ENCODE data around the gene MAMDC2. TPM values are rescaled to one million over a fixed set of nuclear protein-coding genes. Genes with fewer than 3 reads are reported as not detected.

Gene MAMDC2
- total RNA-seq, 3 donors from 2014 or later (not counting 1 experiment from before 2014, with no cell fraction given): 0.10 to 0.32 TPM; not detected in 1

DNA sequence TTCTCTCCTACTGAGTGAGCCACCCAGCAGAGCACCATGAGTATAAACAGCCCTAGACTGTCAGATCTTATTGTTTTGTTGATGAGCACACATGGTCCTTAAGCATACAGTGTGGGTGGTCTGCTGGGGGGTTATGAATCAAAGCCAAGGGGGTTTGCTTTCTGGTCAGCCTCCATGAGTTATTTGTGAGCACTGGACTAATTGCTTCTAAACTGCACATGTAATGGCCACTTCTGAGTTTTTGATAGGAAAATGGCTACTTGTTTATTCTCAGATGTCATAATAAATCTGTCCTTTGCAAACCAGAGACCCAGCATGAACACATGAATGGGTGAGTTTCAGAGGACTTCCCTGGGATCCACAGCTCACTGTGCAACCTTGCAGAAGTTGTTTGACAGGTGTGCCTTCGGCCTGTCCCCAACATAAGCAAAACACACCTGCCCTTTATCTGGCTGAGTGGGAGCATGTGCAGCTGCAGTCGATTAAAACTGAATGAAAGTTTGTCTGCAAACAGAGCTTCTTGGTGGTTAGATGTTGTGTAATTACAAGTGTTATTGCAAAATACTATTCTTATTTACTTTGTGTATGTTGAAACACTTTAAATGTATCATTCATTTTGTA lies 35.9 kb downstream of the MAMDC2 start:
- Histone ChIP-seq H3K27ac (ENCODE audit: low read length) (no peak overlapping the region), H3K4me1 (ENCODE audit: control insufficient read depth, insufficient read depth, low read length) (no peaks in the 10 kb centered on the region), H3K27me3 (ENCODE audit: control insufficient read depth, insufficient read depth, low read length) (no peaks in the 10 kb centered on the region), H3K36me3 (ENCODE audit: control insufficient read depth, insufficient read depth, low read length) (no peaks in the 10 kb centered on the region), H3K4me3 (ENCODE audit: low read length) (no peak overlapping the region), H3K9me3 (ENCODE audit: control insufficient read depth, insufficient read depth, low read length) (no peaks in the 10 kb centered on the region)
- ATAC-seq (no peak), DNase-seq (no peak)
- H3K4me3 Mint-ChIP-seq: no peak overlapping the region
- H3K36me3 Mint-ChIP-seq: no peaks in the 10 kb centered on the region
- 91% methylated on average over 1 of the region's 2 CpGs for WGBS (ENCODE audit: insufficient coverage)
- H3K4me1 Mint-ChIP-seq: peaks cover 0 to 5% of the 10 kb centered on the region in 2 donors
- H3K27me3 Mint-ChIP-seq (ENCODE audit: low read depth in 2 of 2): peaks cover 6 to 7% of the 10 kb centered on the region in 2 donors
- TF ChIP-seq, protein P1, sequence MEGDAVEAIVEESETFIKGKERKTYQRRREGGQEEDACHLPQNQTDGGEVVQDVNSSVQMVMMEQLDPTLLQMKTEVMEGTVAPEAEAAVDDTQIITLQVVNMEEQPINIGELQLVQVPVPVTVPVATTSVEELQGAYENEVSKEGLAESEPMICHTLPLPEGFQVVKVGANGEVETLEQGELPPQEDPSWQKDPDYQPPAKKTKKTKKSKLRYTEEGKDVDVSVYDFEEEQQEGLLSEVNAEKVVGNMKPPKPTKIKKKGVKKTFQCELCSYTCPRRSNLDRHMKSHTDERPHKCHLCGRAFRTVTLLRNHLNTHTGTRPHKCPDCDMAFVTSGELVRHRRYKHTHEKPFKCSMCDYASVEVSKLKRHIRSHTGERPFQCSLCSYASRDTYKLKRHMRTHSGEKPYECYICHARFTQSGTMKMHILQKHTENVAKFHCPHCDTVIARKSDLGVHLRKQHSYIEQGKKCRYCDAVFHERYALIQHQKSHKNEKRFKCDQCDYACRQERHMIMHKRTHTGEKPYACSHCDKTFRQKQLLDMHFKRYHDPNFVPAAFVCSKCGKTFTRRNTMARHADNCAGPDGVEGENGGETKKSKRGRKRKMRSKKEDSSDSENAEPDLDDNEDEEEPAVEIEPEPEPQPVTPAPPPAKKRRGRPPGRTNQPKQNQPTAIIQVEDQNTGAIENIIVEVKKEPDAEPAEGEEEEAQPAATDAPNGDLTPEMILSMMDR (IDR thresholded peaks at IDR 0.05): no peak
- H3K9me3 Mint-ChIP-seq: no peaks in the 10 kb centered on the region
- H3K27ac Mint-ChIP-seq: no peak overlapping the region
- intact Hi-C loops (cut with micrococcal nuclease): no loop called here

DNA sequence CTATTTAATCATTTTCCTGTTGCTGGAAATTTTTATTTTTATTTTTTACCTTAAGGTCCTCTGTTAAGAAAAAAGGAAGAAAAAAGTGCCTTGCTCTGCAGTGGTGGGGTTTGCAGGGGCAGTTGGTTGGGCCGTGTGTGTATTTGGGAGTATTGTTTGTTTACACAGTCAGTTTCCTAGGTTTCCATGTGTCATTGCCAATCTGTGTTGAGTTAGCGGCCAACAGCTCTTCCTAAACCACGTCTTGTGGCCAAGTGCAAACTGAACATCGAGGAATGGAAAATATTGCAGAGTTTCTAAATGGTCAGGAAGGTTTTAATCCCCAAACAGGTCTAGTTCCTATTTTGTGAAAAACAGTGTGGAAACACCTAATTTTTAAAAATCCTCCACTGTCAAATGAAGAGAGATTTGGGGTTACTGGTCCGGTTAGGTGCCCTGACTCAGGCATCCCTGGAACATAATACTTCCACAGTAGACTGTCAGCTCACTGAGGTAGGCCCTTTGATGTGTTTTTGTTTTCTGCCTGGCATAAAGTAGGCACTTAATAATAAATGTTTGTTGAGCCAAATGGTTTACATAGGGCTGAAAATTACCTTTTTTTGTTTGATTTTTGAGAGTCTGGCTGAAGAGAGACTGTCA lies 37.0 kb downstream of the MAMDC2 start:
- Mint-ChIP-seq H3K9me3 (no peaks in the 10 kb centered on the region), H3K4me3 (no peak overlapping the region)
- TF ChIP-seq, protein P1 (IDR thresholded peaks at IDR 0.05): no peak

DNA sequence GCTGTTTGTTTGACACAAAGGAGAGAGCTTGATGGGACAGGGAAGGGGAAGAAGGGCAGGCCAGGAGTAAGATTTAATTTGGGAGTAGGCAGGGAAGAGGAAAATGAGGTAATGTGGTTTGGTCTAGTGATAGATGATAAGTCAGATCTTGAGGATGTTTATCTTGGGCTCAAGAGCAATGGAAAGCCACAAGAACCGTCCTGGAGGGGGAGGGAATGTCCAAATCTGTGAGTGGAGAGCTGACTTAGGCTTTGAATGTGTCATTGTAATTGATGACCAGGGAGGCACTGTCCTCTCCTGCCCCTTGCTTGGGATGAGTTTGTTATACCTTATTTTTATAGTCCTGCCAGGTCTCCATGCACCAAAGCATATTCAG lies 37.5 kb downstream of the MAMDC2 start:
- Histone ChIP-seq H3K4me1 (ENCODE audit: control insufficient read depth, insufficient read depth, low read length) (no peaks in the 10 kb centered on the region), H3K4me3 (ENCODE audit: low read length) (no peak overlapping the region), H3K36me3 (ENCODE audit: control insufficient read depth, insufficient read depth, low read length) (no peaks in the 10 kb centered on the region), H3K27ac (ENCODE audit: low read length) (no peak overlapping the region), H3K27me3 (ENCODE audit: control insufficient read depth, insufficient read depth, low read length) (no peaks in the 10 kb centered on the region), H3K9me3 (ENCODE audit: control insufficient read depth, insufficient read depth, low read length) (no peaks in the 10 kb centered on the region)
- Mint-ChIP-seq H3K36me3 (no peaks in the 10 kb centered on the region), H3K27ac (no peak overlapping the region), H3K4me3 (no peak overlapping the region), H3K4me1 (peaks cover 0 to 5% of the 10 kb centered on the region in 2 donors), H3K9me3 (no peaks in the 10 kb centered on the region), H3K27me3 (ENCODE audit: low read depth in 2 of 2) (peaks cover 6 to 7% of the 10 kb centered on the region in 2 donors)
- TF ChIP-seq, protein P1 (IDR thresholded peaks at IDR 0.05): no peak
- intact Hi-C loops (cut with micrococcal nuclease): no loop called here
- ATAC-seq: no peak
- 0% methylated on average over 1 of the region's 1 CpG for WGBS (ENCODE audit: insufficient coverage)
- DNase-seq: no peak

More for the DNA sequence above, 37.0 kb downstream of the MAMDC2 start:
- intact Hi-C loops (cut with micrococcal nuclease): no loop called here
- ATAC-seq (no peak), DNase-seq (no peak)
- H3K4me3 ChIP-seq (ENCODE audit: low read length): no peak overlapping the region
- 30% methylated on average over 5 of the region's 5 CpGs for WGBS (ENCODE audit: insufficient coverage)
- Mint-ChIP-seq H3K27ac (no peak overlapping the region), H3K36me3 (no peaks in the 10 kb centered on the region), H3K27me3 (ENCODE audit: low read depth in 2 of 2) (peaks cover 6 to 7% of the 10 kb centered on the region in 2 donors), H3K4me1 (peaks cover 0 to 5% of the 10 kb centered on the region in 2 donors)
- H3K4me1 ChIP-seq (ENCODE audit: control insufficient read depth, insufficient read depth, low read length): no peaks in the 10 kb centered on the region
- H3K27me3 ChIP-seq (ENCODE audit: control insufficient read depth, insufficient read depth, low read length): no peaks in the 10 kb centered on the region
- H3K9me3 ChIP-seq (ENCODE audit: control insufficient read depth, insufficient read depth, low read length): no peaks in the 10 kb centered on the region
- H3K27ac ChIP-seq (ENCODE audit: low read length): no peak overlapping the region
- no peaks in the 10 kb centered on the region for H3K36me3 ChIP-seq (ENCODE audit: control insufficient read depth, insufficient read depth, low read length)

Measured in natural killer cell (primary cell).